BE2C (cell line): ENCODE measurements around the gene MOB3B. TPM values are rescaled to one million over a fixed set of nuclear protein-coding genes. Genes with fewer than 3 reads are reported as not detected.

Experiments used
- DNase-seq: peaks from one replicate; pipeline ENCODE4 v3.0.0-alpha.2; 2020
- H3K27me3 ChIP-seq: fragments of 250-450 bp; sonication (Bioruptor Pico); 2 replicates; pipeline ENCODE4 v1.5.1; 2020; ENCODE audit warnings: mild to moderate bottlenecking
- H3K36me3 ChIP-seq: fragments of 250-450 bp; sonication (Bioruptor Pico); 2 replicates; pipeline ENCODE4 v1.5.1; 2020; ENCODE audit warnings: mild to moderate bottlenecking
- H3K4me1 ChIP-seq: fragments of 250-450 bp; sonication (Bioruptor Pico); 2 replicates; pipeline ENCODE4 v1.5.1; 2020
- H3K4me3 ChIP-seq: 2 replicates; pipeline ENCODE4 v1.5.1; 2011; ENCODE audit warnings: low read depth, low read length
- H3K9me3 ChIP-seq: fragments of 250-450 bp; sonication (Bioruptor Pico); 2 replicates; pipeline ENCODE4 v1.5.1; 2020
- CTCF ChIP-seq: IDR thresholded peaks from 2 replicates; pipeline ENCODE4 v1.5.1; 2012; ENCODE audit warnings: mild to moderate bottlenecking, low read depth, low read length
- polyA plus RNA-seq: library from polyadenylated mRNA; unstranded; fragments of >200 nt; gene quantifications from one replicate; pipeline ENCODE4 v1.2.1, GENCODE V29; 2012; ENCODE audit warnings: low read depth, missing spikeins; ENCODE audit not compliant: insufficient read length, insufficient read depth

Gene MOB3B
- 0.49 TPM for polyA plus RNA-seq

- TF ChIP-seq CTCF = peak; percentile 76
- H3K4me3 ChIP-seq = peak within 1 kb of the TSS; percentile 77
- peak; percentile 92 for DNase-seq
- H3K9me3 ChIP-seq = no peaks in the 10 kb centered on the region
- no peaks in the 10 kb centered on the region for H3K27me3 ChIP-seq
- H3K4me1 ChIP-seq = no peaks in the 10 kb centered on the region
- H3K36me3 ChIP-seq = no peaks in the 10 kb centered on the region
These were observed at the start of gene MOB3B for GRCh38 chr9:27529316-27530278. MOB3B (minus strand) TSS chr9:27529814; CDS start chr9:27455550, 74,264 bp downstream.

DNA sequence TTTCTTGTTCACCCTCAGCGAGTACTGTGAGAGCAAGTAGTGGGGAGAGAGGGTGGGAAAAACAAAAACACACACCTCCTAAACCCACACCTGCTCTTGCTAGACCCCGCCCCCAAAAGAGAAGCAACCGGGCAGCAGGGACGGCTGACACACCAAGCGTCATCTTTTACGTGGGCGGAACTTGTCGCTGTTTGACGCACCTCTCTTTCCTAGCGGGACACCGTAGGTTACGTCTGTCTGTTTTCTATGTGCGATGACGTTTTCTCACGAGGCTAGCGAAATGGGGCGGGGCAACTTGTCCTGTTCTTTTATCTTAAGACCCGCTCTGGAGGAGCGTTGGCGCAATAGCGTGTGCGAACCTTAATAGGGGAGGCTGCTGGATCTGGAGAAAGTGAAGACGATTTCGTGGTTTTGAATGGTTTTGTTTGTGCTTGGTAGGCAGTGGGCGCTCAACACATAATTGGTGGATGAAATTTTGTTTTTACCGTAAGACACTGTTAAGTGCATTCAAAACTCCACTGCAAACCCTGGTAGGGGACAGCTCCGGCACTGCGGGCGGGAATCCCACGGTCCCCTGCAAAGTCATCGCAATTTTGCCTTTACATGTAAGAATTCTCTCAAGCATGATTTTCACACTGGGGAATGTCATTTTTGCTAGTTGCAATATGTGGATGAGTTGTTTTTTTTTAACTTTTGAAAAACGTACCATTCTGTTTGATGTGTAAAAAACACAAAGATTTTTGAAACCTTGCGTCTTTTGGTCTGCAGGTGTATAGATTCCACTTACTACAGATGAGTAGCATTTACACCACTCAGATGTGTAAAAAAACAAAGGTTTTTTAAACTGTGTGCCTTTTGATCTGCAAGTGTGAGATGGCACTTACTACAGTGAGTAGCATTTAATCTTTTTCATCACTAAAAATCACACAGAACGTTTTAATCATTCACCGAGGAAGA lies 44.3 kb upstream of the MOB3B start:
- peak; percentile 94 for DNase-seq
- Histone ChIP-seq H3K9me3 (no peaks in the 10 kb centered on the region), H3K36me3 (no peaks in the 10 kb centered on the region), H3K4me3 (peak overlapping the region; percentile 90), H3K4me1 (no peaks in the 10 kb centered on the region), H3K27me3 (no peaks in the 10 kb centered on the region)
- no peak for TF ChIP-seq CTCF

DNA sequence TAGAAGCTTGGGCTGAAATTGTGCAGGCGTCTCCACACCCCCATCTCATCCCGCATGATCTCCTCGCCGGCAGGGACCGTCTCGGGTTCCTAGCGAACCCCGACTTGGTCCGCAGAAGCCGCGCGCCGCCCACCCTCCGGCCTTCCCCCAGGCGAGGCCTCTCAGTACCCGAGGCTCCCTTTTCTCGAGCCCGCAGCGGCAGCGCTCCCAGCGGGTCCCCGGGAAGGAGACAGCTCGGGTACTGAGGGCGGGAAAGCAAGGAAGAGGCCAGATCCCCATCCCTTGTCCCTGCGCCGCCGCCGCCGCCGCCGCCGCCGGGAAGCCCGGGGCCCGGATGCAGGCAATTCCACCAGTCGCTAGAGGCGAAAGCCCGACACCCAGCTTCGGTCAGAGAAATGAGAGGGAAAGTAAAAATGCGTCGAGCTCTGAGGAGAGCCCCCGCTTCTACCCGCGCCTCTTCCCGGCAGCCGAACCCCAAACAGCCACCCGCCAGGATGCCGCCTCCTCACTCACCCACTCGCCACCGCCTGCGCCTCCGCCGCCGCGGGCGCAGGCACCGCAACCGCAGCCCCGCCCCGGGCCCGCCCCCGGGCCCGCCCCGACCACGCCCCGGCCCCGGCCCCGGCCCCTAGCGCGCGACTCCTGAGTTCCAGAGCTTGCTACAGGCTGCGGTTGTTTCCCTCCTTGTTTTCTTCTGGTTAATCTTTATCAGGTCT lies 43.5 kb upstream of the MOB3B start, which contains the start of gene C9orf72:
C9orf72 (minus strand) TSS at position 564 of the 716 bp plus-strand sequence. CDS start 6,361 bp downstream, outside the sequence.
- H3K4me3 ChIP-seq = peak within 1 kb of the TSS; percentile 90
- no peaks in the 10 kb centered on the region for H3K36me3 ChIP-seq
- TF ChIP-seq CTCF = no peak
- DNase-seq = peak; percentile 85
- H3K27me3 ChIP-seq = no peaks in the 10 kb centered on the region
- H3K9me3 ChIP-seq = no peaks in the 10 kb centered on the region
- H3K4me1 ChIP-seq = no peaks in the 10 kb centered on the region

DNA sequence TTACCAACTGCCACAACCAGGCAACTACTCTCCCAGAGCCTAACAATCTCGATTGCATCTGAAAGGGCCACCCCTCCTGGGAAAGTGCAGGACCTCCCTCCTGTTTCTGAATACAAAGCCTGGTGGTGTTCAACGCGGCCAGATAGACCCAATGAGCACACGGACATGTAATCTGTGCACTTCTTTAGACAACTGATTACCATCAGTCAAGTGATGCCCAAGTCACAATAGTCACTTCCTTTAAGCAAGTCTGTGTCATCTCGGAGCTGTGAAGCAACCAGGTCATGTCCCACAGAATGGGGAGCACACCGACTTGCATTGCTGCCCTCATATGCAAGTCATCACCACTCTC lies 42.9 kb upstream of the MOB3B start:
- TF ChIP-seq CTCF = no peak
- no peaks in the 10 kb centered on the region for H3K36me3 ChIP-seq
- DNase-seq = peak; percentile 36

DNA sequence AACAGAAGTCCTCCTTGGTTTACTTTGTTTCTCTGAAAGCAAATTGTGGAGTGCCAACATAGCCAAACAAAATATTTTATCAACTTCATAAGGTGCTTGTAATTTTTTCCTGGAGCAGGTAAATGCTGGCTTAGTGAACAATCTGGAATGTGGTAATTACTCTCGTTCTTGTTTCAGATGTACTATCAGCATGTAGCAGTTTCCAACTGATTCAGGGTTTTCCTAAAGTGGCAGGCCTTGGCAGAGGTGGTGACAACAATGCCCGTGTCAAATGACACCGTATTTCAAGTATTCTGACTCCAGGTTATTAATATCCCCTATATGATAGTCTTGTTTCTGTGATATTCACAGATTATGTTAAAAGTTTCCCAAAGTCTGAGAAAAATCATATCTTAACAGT lies 42.4 kb upstream of the MOB3B start:
- no peaks in the 10 kb centered on the region for H3K9me3 ChIP-seq
- DNase-seq = no peak
- peaks cover 5% of the 10 kb centered on the region; the same call in 1 of the 2 replicates for H3K4me1 ChIP-seq
- H3K4me3 ChIP-seq = peak overlapping the region; percentile 90
- TF ChIP-seq CTCF = no peak
- no peaks in the 10 kb centered on the region for H3K27me3 ChIP-seq
- H3K36me3 ChIP-seq = no peaks in the 10 kb centered on the region

More for the DNA sequence above, 42.9 kb upstream of the MOB3B start:
- Histone ChIP-seq H3K9me3 (no peaks in the 10 kb centered on the region), H3K4me1 (peaks cover 2% of the 10 kb centered on the region; the same call in 1 of the 2 replicates), H3K27me3 (no peaks in the 10 kb centered on the region), H3K4me3 (peak overlapping the region; percentile 90)
